ENCODE data around the gene MNX1. TPM values are rescaled to one million over a fixed set of nuclear protein-coding genes. Genes with fewer than 3 reads are reported as not detected.

Gene MNX1
- total RNA-seq, 2 donors from 2014 or later = not detected

- no peak for TF ChIP-seq CTCF (IDR thresholded peaks at IDR 0.05)
- H3K27ac ChIP-seq = no peak overlapping the region
- H3K4me3 ChIP-seq = no peak overlapping the region
- no peak for DNase-seq (ENCODE audit: low spot score)
- no peaks in the 10 kb centered on the region for H3K27me3 ChIP-seq
- H3K36me3 ChIP-seq = peaks cover 72% of the 10 kb centered on the region
- no peaks in the 10 kb centered on the region for H3K4me1 ChIP-seq
- H3K9me3 ChIP-seq = no peaks in the 10 kb centered on the region
Observed at GRCh38 chr7:156964971-156965370, 45.5 kb downstream of the MNX1 start.

DNA sequence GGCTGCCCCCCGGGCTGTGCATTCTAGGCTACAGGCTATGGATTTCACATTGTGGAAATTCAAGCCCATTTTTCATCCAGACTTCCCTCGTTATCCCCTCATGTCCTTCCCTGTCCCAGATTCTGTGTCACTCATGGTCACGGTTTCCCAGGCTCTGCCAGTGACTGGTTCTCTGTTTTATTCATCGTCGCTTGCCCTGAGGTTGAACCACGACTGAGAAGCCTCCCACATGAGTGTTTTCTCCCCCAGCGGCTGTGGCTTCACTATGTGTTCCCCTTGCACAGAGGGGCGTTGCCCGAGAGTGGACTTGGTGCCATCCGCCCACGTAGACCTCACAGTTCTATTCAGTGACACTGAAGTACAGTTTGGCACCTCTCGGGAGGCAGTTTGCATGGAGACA is 47.0 kb downstream of the MNX1 start:
- Histone ChIP-seq H3K9me3 (no peaks in the 10 kb centered on the region), H3K27ac (no peak overlapping the region), H3K36me3 (peaks cover 84% of the 10 kb centered on the region), H3K4me3 (no peak overlapping the region), H3K27me3 (no peaks in the 10 kb centered on the region), H3K4me1 (no peaks in the 10 kb centered on the region)
- no peak for DNase-seq (ENCODE audit: low spot score)
- no peak for TF ChIP-seq CTCF (IDR thresholded peaks at IDR 0.05)

DNA sequence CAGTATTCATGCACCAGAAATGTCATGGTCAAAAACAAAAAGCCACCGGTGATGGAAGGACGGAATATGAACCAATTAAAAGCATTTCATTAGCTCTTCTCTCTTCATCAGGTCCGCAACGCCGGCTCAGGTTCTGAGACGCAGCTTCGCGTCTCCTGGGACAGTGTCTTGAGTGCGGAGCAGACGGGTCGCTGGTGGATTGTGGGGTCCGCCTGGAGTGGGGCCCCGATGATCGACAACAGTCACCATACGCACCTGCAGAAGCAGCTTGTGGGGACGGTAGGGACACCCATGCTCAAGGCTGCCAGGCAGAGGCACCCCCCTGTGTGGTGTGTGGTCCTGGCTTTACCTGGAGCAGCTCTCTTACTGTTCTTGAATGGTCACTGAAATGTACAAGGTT is 47.6 kb downstream of the MNX1 start:
- no peak for TF ChIP-seq CTCF (IDR thresholded peaks at IDR 0.05)
- DNase-seq (ENCODE audit: low spot score) = no peak
- Histone ChIP-seq H3K27ac (no peak overlapping the region), H3K4me3 (no peak overlapping the region), H3K27me3 (no peaks in the 10 kb centered on the region), H3K4me1 (no peaks in the 10 kb centered on the region), H3K36me3 (peaks cover 90% of the 10 kb centered on the region), H3K9me3 (no peaks in the 10 kb centered on the region)

GRCh38 chr7:156962145-156962544 is 48.3 kb downstream of the MNX1 start:
- Histone ChIP-seq H3K36me3 (peaks cover 89% of the 10 kb centered on the region), H3K9me3 (no peaks in the 10 kb centered on the region), H3K27ac (no peak overlapping the region), H3K4me1 (no peaks in the 10 kb centered on the region), H3K27me3 (no peaks in the 10 kb centered on the region), H3K4me3 (no peak overlapping the region)
- no peak for TF ChIP-seq CTCF (IDR thresholded peaks at IDR 0.05)
- DNase-seq (ENCODE audit: low spot score) = no peak

DNA sequence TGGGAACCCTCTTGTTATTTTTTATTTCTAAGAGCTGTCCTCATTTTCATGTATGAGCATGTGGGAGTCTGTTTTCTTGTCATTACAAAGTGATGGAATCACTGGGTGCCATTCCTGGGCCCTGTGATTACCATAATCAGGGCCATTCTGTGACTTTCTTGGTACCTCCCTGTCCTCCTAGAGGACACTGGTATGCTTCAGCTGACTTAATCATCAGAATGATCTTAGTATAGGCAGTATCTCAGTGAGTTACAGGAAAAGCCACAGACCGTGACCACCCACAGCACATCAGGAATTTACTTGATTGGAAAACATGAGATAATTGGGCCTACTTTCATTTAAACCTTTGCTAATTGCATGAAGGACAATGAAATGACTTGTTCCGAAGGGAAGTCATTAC is 53.7 kb downstream of the MNX1 start:
- Histone ChIP-seq H3K4me1 (peaks cover 0 to 5% of the 10 kb centered on the region in 2 donors), H3K27me3 (no peaks in the 10 kb centered on the region), H3K4me3 (no peak overlapping the region), H3K27ac (no peak overlapping the region), H3K36me3 (peaks cover 80% of the 10 kb centered on the region), H3K9me3 (no peaks in the 10 kb centered on the region)
- DNase-seq (ENCODE audit: low spot score) = no peak
- no peak for TF ChIP-seq CTCF (IDR thresholded peaks at IDR 0.05)

- H3K9me3 ChIP-seq = no peaks in the 10 kb centered on the region
- H3K4me1 ChIP-seq = peaks cover 0 to 22% of the 10 kb centered on the region in 2 donors
- H3K27ac ChIP-seq = no peak overlapping the region
- no peak overlapping the region for H3K4me3 ChIP-seq
- no peaks in the 10 kb centered on the region for H3K27me3 ChIP-seq
- no peak for TF ChIP-seq CTCF (IDR thresholded peaks at IDR 0.05)
- DNase-seq (ENCODE audit: low spot score) = no peak
- peaks cover 62% of the 10 kb centered on the region for H3K36me3 ChIP-seq
Observed at GRCh38 chr7:156954941-156955340, 55.5 kb downstream of the MNX1 start.
